Activated T-cell treated with anti-CD3 and anti-CD28 coated beads, Interleukin-2, amount 50 U/mL, for 1 hour (primary cell): ENCODE data around the gene CXorf65.

ENCODE experiments used
- DNase-seq: peaks from one replicate; pipeline ENCODE4 v3.0.0-alpha.2; 2020

Gene CXorf65

GRCh38 chrX:71105628-71106027 lies 912 bp downstream of the CXorf65 start:
- DNase-seq = no peak

DNA sequence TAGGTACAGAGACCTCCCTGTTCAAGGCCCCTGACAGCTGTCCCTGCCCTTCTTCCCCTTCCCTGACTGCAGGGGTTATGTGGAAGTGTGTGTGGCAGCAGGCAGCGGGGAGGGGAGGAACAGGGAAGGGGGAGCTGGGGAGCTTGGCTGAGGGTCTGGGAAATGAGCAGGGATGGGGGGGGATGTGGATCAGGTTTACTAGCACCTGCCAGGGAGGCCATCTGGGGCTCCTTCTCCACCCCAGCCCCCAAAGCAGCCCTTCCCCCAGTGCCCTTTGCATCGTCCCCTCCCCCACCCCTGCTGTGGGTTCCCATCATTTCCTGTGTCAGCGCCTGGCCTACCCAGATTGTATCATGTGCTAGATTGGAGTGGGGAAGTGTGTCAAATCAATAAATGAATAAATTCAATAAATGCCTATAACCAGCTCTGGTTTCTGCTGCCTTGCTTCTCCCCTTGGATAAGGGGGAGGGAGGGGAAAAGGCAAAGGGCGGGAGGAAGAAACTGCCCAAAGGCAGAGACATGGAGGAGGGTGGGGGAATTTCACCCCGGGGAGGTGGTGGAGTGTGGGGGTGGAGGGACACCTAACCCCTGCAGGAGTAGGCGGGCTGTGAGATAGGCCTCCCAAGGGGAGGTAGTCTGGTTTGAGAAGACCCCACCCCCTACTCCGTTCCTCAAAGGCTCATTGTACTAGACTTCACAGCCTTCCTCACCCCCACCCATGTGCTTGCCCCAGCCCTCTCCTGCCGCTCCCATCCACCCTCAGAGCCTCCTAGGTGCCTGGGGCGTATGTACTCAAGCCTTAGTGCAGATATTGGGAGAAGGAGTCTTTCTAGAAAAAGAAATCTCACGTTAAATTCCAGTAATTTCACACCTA lies 3.2 kb downstream of the CXorf65 start:
- DNase-seq = peak; percentile 52

GRCh38 chrX:71102292-71102691 lies 4.2 kb downstream of the CXorf65 start:
- no peak for DNase-seq

- no peak for DNase-seq
Measured at GRCh38 chrX:71100581-71101505, 5.7 kb downstream of the CXorf65 start.

GRCh38 chrX:71099736-71100135 lies 6.8 kb downstream of the CXorf65 start:
- no peak for DNase-seq

DNA sequence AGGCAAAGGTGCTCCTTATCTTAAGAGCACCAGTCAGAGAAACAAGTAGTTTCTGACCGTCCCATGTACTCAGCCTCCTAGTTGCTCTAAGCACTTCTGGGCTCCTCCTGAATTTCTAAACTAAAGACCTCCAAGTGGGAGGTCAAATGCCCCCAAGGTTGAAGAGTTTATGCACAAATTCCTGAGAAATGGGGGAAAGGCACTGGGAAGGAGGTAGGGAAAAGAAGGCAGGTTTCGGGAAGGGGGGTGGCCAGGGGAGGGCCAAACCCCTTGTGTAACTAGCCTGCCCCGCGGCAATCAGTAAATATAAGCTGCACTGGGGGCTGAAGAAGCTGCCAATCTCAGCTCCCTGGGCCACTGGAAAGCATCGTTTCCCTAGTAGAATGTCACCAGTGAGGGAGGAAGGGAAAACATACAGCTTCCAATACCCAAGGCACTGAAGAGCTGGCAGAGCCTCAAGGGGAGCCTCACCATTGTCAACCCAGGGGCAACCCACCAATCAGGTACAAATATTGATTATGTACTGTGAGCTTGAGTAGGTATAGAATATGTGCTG lies 7.5 kb downstream of the CXorf65 start:
- no peak for DNase-seq

GRCh38 chrX:71098302-71098701 lies 8.2 kb downstream of the CXorf65 start:
- peak; percentile 78 for DNase-seq

GRCh38 chrX:71096760-71097032 lies 9.8 kb downstream of the CXorf65 start:
- DNase-seq = no peak

GRCh38 chrX:71095981-71096759 lies 10.4 kb downstream of the CXorf65 start:
- no peak for DNase-seq

- peak; percentile 86 for DNase-seq
Measured at GRCh38 chrX:71095555-71095980, 11.0 kb downstream of the CXorf65 start, which contains the start of gene FOXO4. TSS of gene FOXO4 (plus strand) at chrX:71095851. CDS start at chrX:71096529, 678 bp downstream.

DNA sequence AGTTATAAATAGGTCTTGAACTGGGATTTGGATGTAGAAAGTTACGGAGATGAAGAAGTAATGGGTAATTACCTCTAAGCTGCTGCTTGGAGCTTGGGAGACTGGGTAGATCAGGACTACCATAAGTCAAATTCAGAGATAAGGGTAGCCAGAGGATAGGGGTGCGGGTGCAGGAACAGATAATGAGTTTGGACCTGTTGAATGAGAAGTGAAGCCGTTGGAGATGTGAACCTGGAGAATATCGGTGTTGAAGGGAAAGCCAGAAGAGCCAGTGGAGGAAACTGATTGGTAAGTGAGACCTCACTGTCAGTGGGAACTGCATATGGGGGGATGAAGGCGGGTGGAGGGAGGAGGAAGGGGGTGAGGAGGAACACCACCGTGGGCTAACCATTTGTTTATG lies 11.5 kb downstream of the CXorf65 start:
- no peak for DNase-seq

- DNase-seq = no peak
Measured at GRCh38 chrX:71091263-71091662, 15.3 kb downstream of the CXorf65 start.

DNA sequence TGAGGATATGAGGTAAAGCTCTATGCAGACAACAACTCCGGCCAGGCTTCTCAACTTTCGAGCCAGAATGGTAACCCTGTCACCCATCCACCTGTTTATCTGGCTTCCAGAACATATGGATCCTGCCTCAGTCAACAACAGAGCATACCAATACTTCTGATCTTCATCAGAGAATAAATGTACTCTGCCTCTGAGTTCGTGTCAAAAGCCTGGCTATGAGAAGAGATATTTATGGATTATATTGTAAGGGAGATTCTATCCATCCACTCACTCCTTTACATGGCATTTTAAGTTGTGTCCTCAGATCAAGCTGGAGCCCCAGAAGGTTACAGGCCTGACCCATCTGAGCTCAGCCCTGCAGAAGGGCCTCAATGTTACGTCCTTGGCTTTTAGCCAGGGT lies 20.6 kb downstream of the CXorf65 start:
- no peak for DNase-seq

DNA sequence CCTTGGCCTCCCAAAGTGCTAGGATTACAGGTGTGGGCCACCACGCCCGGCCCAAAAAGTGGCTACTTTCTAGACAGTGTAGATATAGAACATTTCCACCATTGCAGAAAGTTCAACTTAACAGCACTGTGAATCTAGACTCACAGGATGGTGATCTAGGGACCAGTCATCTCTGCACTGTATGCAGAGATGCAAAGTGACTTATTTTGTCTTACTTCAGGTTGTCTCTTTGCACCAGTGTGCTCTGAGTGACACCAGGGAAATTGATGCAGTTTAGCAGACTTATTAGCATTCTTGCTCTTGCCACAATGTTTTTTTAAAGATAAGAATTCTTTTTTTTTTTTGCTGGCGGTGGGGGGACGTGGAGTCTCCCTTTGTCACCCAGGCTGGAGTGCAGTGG lies 23.7 kb downstream of the CXorf65 start:
- DNase-seq = no peak

DNA sequence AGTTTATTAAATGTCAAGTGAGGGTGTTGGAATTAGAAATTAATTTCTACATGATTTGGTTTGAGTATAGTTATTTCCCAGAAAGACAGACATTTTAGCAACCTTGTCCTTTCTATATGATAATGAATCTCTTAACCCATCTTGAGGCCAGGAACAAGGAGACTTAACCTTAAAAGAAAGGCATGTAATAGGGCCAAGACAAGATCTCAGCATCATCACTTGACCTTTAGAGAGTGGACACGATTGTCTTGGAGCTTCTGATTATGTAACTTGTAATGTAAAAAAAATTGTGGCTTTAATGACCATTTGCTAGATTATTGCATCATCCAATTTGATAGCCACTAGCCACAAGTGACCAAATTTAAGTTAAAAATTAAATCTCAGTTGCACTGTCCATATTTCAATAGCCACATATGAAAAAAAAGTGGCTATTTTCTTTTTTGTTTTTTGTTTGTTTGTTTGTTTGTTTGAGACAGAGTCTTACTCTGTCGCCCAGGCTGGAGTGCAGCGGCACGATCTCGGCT lies 24.4 kb downstream of the CXorf65 start:
- DNase-seq = no peak

DNA sequence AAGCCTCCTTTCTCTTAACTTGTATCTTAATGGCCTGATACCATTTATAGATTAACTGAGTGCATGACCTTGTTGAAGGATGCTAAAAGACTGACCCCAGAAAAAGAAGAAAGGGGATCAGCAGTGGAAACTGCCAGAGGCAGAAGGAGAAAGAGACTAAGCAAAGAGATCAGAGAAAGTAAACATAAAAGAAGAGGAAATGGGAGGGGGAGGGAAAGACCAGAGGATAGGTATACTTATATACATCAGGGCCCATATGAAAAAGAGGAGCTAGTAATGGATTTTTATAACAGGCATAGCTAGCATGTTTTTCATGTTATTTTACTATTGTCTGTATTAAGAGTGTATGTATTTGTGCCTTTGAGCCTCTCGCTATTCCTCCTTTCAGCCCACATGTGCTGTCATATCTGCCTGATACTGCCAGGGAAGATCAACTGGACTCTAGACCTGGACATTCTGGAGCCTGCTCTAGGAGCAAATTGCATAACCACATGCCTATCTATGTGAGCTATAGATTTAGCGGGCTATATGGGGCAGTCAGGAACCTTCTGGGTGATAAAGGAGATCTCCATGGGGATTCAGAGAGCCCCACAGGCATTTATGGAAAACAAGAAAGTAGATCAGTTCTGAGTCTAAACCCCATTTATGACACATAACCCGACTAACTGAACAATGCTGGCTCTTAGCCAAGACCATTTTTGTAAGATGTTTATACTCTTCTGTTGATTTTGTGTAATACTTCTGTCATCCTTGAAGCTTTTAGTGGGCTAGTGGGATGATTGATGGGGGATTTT lies 25.0 kb downstream of the CXorf65 start:
- DNase-seq = no peak

DNA sequence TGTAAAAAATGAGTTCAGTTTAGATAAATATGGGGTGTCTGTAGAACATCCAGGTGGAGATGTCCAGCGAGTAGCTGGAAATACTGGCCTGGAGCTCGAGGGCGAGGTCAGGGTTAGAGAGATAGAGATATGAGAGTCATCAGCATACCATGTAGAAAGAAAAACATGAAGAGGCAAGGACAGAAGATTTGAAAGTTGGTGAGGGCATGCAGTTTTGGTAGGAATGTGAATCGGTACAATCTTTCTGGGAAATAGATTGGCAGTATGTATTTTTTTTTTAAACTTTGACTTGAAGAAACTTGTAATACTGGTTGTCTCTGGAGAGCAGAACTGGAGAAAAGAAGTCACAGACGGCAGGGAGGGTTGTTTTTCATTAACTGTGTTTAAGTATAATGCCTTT lies 36.0 kb downstream of the CXorf65 start:
- DNase-seq = no peak

- DNase-seq = peak; percentile 88
Measured at GRCh38 chrX:71068044-71068918, 38.3 kb downstream of the CXorf65 start, which contains the start of gene SNX12. TSS of gene SNX12 (minus strand) at chrX:71068334. CDS start at chrX:71068306, 28 bp downstream.

- no peak for DNase-seq
Measured at GRCh38 chrX:71067712-71068043, 38.9 kb downstream of the CXorf65 start.

DNA sequence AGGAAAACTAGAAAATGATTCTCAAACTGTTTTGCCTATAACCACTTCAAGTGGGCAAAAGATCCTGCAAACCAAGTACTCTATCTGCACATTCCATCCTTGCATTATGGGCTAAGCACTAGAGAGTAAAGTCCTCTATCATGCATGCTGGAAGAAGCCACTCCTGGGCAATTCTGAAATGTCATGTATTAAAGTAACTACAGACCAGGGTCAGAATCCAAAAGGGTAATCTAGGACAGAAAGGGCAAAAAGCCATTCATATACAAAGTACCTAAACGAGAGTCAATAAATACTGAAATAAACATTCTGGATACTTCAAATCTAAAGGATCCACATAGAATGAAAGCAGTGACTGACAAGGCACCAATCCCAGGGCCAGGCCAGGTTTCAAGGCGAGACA lies 39.5 kb downstream of the CXorf65 start:
- DNase-seq = no peak

DNA sequence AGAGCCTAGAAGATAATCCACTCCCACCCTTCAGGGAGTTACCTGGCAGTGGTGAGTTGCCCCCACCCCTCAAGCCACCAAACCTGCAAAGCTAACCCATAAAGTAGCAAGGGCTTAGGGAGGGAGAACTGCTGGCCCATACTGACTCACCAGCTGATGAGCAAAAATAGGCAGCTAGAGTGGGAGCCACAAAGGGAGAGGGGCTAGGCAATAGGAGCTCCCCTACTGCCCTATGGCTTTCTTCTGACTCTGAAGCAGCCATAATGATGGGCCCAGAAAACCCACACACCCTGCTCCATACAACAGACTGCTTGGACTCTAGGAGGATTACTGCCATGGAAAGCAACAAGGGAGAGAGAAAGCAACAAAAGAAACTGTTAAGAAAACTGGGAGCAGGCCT lies 46.4 kb downstream of the CXorf65 start:
- no peak for DNase-seq
